Fibroblast of peridontal ligament (primary cell): ENCODE results near the gene ASPHD1.
A peak's percentile ranks its signal among the peaks of the same experiment; 100 is the strongest.
"Not testable (repeated sequence)": the region's sequence is repeated elsewhere in the genome, so short reads cannot be mapped to it uniquely, and the experiment has no call there.

Experiments used
- DNase-seq: peaks from one replicate; pipeline ENCODE4 v3.0.0-alpha.2; 2010; ENCODE audit errors: extremely low read depth

ASPHD1 gene

DNA sequence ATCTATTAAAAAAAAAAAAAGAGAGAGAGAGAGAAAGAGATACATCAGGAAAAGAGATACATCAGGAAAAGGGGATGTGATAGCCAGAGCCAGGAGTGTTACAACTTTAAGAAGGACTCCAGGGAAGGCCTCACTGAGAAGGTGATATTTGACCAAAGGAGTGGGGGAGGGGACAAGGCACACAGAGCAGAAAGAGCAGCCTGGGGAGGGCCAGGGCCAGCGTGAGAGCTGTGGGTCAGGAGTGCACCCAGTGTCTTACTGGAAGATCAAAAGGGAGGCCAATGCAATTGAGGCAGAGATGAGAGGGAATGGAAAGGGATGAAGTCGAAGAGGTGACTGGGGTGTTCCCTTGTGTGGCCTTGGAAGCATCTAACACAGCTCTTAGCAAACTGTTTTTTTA, 7.7 kb downstream of the ASPHD1 start:
- DNase-seq, result no peak

DNA sequence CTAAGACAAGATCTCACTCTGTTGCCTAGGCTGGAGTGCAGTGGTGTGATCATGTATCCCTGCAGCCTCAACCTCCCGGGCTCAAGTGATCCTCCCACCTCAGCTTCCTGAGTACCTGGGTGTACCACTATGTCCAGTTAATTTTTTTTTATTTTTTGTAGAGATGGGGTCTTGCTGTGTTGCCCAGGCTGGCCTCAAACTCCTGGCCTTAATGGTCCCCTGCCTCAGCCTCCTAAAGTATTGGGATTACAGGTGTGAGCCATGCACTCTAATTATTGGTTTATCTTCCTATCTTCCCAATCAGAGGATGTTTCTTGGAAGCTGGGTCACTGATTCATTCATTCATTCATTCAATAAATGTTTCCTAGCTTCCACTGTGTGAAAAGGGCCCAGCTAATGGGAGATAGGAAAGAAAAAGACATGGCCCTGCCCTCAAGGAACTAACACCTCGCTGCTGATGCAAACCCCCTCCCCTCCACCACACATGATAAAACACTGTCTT, 8.5 kb downstream of the ASPHD1 start:
- no peak for DNase-seq

DNA sequence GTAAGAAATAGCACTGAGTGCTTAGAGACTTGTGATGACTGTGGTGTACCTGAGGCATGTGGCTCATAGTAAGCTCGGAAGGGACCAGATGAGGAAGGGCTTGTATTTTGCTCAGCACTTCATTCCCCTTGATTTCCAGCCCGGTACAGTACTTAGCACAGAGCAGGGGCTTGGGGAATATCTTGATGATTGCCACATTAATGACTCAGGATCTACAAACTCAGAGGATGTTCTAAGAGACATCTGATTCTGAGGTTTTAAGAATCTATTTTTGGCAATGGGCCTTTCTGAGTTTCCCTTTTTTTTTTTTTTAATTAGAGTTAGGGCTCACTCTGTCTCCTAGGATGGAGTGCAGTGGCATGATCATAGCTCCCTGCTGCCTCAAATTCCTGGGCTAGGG, 9.1 kb downstream of the ASPHD1 start:
- peak; percentile 77 for DNase-seq

DNA sequence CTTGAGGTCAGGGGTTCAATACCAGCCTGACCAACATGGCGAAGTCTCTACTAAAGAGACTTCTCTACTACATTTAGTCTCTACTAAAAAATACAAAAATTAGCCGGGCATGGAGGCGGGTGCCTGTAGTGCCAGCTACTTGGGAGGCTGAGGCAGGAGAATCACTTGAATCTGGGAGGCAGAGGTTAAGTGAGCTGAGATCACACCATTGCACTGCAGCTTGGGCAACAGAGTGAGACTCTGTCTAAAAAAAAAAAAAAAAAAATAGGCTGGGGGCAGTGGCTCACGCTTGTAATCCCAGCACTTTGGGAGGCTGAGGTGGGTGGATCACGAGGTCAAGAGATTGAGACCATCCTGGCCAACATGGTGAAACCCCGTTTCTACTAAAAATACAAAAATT, 9.6 kb downstream of the ASPHD1 start:
- DNase-seq, result not testable (repeated sequence)

DNA sequence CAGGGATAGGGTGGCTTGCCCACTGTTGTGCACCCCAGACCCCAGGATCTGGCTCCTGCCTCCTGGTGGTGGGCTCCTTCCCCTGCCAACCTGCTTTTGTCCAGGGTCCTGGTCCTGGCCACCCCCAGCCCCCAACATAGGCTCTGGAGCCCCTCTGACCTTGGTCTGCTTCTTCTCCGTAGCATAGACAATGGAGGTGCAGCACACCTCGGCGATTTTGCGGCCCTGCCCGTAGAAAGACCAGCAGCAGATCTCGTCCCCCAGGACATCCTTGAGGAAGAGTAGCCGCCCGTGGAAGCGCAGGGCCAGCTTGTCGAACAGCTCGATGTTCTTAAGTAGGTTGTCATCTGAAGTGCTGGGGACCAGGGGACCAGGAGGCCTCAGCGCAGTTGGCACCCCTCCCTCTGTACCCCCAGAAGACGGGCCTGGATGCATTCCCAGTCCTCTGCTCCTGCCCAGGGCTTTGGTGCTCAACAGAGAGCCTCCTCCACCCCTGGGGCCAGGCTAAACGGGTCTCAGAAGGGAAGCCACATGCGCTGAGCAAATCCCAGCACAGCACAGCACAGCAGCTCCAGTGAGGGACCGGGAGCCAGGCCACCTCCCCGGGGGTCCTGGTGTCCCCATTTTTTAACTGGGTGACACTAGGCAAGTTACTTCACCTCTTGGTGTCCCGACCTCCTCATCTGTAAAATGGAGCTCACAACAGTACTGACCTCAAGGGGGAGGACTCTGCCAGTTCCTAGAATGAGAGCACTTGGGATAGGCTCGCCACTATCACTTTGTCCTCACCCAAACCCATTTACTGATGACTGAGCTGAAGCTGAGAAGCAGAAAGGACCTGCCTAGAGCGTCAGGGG, 10.8 kb downstream of the ASPHD1 start:
- no peak for DNase-seq

DNA sequence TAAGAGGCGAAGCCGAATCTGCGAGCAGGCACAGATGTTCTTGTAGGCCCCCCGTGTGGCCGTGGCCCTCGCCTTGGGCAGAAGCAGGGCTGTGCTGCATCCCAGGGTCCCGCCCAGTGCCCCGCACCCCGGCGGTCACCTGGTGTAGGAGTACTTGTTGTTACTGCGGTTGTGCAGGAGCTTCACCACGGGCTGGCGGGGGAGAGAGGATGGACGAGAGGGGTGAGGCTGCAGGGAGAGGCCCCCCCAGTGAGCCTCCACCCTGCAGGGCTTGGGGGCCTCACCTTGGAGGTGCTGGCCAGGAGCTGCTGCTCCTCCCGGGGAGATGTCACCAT, 11.4 kb downstream of the ASPHD1 start:
- DNase-seq, result no peak

DNA sequence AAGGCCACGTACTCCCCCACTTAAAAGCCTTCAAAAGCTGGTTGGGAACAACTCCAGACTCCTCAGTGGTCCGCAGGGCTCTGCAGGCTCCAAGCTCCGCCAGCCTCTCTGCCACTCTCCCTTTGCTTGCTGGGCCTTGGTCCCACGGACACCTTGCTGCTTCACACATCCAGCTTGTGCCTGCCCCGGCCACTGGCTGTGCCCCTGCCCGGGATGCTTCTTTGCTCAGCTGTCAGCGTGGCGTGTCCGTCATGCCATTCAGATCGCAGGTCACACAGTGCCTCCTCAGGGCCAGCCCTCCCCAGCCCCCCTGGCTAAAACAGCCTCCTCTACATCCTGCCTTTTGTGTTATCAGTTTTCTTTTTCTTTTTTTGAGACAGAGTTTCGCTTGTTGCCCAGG, 11.8 kb downstream of the ASPHD1 start:
- DNase-seq, result no peak

DNA sequence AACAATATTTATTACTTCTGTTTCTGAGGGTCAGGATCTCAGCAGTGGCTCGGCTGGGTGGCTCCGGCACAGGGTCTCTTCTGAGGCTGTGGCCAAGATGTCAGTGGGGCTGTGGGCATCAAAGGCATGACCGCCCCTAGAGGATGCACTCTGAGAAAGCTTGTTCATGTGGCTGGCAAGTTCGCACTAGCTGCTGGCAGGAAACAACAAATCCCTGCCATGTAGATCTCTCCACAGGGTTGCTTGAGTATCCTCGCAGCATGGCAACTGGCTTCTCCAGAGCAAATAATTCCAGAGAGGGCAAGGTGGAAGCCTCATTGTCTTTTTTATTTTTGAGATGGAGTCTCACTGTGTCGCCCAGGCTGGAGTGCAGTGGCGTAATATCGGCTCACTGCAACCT, 13.2 kb downstream of the ASPHD1 start:
- DNase-seq, result no peak

DNA sequence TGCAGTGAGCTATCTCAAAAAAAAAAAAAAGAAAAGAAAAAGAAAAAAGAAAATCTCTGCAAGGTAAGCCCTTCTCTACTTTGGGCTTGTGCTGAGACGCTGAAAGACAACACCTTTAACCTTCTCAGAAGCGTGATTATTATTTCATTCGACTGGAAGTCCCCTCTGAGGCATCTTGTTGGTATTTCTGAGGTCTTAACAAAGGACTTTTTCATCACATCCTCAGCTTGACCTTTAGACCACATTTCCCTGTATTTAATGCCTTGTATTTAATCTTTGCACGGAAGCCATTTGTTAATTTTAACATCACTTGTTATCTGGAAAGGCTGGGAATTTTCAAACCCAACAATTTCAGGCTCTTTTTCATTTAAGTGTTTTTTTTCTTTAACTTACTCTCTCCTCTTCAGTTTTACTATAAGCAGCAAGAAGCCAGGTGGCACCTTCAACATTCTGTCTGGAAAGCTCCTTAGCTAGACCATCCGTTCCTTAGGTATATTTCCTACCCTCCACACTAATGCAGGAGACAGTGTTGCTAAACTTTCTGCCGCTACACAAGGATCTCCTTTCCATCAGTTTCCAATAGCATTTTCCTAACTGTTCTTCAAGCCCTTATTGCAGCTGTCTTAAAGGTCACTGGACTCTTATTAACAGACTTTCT, 15.4 kb downstream of the ASPHD1 start:
- no peak for DNase-seq

DNA sequence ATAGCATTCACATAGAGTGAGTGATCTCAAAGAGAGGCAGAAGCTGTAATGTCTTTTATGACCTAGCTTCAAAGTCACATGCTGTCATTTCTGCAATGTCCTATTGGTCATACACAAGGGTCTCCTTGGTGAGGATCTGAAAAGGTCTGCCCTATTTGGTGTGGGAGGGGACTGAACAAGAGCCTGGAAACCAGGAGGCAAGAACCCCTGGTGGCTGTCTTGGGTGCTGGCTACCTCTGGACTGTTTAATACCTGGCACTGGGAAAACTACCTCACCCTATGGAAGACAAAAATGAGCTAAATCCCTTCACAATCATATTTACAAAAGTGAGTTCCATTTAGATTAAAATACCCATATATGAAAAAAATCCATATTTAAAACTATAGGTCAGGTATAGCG, 16.7 kb downstream of the ASPHD1 start:
- DNase-seq, result no peak

DNA sequence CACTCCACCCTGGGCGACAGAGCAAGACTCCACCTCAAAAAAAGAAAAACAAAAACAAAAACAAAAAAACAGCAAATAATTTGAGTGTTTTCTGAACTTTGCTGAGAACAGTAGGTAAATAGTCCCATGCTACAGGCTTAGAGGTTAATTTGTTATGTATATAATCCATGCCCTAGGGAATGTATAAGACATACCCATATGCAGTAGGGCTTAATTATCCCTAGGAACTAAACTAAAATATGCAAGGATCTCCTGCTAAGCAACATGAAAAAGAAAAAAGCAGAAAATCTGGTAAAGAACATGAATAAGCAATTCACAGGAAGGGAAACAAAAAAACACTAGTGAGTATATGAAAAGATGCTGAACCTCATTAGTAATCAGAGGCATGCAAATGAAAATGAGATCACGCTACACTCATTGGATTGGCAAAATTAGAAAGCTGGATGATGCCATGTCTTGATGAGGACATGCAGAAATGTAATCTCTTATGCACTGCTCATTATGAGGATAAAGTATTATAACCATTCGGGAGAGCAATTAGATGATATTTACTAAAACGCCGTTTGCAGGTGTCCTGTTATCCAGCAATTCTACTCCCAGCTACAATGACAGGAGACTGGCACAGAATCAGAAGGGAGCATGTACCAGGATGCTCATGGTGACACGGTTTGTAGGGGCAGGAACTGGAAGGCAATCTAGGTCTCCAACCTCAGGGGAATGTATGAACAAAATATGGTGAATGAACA, 20.2 kb downstream of the ASPHD1 start:
- no peak for DNase-seq

DNA sequence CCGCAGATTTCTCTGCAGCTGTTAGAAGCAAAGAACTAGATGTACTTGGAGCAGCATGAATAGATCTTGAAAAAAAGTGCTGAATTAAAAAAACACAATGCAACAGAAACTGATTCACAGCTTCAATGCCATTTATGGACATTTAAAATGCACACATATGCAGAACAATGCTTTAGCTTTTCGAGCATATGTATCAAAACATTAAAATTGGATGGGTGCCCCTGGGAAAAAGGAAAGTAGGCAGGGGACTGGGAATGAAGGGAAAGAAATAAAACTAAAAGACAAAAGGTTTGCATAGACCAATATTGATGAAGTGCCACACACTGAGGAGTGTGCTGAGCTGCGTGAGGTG, 20.7 kb downstream of the ASPHD1 start:
- no peak for DNase-seq

DNA sequence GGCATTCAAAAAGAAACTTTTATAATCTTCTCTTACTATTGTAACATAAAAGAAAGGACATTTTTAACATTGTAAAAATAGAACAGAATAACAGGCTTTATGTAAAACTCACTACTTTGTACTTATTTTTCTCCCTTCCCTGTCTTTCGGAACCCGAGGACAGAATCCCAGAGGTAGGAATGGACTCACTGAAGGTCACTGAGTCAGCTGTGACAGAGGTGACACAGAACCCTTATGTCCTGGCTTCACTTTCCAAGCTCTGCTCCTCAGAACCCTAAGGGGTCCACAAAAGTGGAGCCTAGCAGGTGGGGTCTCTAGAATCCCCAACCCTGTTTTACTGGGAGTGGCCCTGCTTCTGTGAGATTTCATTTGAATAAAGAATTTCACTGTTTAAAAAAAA, 22.0 kb downstream of the ASPHD1 start:
- no peak for DNase-seq

DNA sequence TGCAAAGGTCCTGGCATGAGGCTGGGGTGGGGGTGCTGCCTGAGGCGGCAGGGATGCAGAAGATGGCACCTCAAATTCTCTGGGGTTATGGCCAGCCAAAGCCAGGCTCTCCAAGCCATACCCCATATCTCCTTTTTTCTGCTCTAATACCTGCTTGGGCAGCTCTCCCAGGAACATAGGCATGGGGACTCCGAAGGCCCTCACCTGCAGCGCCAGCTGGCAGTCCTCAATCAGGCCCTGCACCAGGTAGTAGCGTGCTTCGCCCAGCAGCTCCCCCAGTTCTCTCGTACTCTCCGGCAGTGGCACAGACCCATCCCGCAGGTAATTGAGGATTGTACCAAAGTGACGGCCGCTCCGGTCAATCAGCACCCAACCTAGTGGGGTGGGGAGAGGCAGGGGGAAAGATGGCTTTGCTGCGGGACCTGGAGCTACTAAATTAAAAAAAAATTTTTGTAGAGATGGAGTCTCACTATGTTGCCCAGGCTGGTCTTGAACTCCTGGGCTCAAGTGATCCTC, 22.8 kb downstream of the ASPHD1 start:
- DNase-seq, result no peak

DNA sequence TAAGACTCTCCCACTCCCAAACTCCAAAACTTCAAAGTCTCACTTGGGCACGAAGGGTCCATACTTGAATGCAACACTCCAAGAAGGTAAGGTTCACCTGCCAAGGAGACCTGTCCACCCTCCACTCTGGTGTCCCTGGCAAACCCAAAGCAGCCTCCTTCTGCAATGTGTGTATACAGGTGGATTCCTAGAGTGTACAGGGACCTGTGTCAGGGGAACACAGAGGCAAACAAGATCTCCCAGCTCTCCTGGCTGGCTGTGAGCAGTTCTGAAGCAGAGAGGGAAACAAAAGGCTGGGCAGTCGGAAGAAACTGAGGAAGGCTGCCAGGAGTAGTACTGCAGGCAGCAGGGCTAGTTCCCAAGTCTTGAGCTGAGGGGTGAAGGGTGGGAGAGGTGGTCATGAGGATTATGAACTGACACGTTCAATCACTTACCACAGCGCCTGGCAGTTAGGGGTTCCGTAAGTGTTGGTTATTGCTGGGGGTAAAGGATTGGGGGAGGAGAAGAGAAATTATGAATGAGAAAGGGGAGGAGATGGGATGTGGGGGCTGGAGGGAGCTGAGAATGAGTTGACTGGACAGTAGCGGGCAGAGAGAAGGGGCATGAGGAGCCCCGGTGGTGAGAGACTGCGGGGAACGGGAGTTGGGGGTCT, 24.9 kb downstream of the ASPHD1 start:
- peak; percentile 8 for DNase-seq

DNA sequence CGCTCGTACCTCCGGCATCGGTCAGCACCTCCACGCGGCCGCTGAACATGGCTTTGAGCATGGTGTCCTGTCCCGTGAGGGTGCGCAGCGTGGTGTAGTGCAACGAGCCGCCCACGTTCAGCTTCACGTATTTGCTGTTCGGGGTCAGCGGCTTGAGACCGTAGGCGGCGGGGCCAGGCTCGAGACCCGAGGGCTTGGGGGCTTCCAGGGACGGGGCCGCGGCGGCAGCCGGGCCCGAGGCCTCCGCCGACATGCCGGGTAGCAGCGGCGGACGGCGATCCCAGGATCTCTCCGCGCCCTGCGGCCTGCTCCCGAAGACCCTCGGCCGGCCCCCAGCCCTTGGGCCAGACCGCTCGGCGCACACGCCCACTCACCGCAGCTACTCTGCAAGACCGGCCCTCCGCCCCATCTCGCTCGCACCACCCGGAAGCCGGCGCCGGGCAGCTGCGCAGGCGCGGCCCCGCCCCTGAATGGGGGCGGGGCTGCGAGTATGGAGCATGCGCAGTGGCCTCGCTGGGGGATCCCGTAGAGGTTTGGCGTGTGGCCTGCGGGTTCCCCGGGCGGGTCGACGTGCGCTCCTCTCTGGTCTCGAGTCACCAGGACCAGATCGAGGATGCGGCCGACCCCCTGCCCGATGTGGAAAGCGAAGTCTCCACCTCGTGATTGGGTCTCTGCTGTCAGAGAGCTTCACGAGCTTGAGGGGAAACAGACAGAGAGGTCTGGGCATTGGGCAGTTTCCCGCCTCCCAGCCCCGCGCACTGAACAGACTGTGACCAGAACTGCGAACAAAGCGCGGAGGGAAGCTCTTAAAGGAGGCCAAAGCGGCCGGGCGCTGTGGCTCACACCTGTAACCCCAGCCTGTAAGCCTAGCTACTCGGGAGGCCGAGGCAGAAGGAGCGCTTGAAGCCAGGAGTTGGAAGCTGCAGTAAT, 25.8 kb downstream of the ASPHD1 start, which contains the start of gene KCTD13:
TSS of gene KCTD13 (minus strand) at position 446 of the 930 bp plus-strand sequence. CDS start at position 253, 193 bp downstream.
- peak; percentile 72 for DNase-seq

DNA sequence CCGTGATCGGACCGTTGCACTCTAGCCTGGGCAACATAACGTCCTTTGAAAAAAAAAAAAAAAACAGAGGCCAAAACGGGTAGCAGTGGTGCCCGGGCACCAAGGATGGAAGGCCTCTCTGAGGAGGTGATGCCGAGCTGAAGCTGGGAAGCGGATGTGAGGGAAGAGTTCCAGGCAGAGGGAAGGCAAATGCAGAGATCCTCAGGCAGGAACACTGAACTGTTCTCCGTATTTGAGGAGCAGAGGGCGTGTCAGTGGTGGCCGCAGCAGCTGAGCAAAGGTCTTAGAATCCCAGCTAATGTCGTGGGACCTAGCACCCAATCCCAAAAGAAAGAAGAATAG, 26.4 kb downstream of the ASPHD1 start:
- DNase-seq, result no peak

DNA sequence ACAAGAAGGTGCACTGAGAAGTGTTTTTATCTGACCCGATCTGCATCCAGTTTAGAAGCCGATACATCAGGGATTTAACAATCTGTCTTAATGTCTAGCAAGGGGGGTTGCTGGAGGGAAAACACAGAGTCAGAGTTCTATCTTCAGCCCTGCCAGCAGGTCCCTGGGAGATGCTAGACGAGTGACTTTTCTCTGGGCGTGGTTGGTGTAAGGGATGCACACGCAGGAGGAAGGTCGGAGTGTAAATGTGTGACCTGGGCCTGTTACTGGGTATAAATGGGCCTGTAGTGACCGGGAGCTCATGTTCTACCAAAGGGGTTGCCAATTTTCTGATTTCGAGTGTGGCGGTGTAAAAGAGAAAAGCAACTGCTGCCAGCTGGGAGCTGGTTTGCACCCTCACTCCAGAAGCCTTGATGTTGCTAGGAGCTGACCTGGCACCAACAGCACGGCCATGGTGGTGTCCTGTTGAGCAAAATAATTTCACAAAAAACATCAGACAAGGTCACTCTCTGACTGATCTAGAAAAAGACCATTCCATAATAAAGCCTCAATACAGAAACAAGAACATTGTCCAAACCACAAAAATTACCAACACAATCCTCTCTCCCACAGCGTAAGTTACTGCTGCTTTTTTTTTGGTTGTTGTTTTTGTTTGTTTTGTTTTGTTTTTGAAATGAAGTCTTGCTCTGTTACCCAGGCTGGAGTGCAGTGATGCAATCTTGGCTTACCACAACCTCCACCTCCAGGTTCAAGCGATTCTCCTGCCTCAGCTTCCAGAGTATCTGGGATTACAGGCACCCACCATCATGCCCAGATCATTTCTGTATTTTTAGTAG, 27.0 kb downstream of the ASPHD1 start:
- peak; percentile 57 for DNase-seq

DNA sequence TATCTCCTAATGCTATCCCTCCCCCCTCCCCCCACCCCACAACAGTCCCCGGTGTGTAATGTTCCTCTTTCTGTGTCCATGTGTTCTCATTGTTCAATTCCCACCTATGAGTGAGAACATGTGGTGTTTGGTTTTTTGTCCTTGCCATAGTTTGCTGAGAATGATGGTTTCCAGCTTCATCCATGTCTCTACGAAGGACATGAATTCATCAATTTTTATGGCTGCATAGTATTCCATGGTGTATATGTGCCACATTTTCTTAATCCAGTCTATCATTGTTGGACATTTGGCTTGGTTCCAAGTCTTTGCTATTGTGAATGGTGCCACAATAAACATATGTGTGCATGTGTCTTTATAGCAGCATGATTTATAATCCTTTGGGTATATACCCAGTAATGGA, 31.5 kb downstream of the ASPHD1 start:
- DNase-seq, result not testable (repeated sequence)

DNA sequence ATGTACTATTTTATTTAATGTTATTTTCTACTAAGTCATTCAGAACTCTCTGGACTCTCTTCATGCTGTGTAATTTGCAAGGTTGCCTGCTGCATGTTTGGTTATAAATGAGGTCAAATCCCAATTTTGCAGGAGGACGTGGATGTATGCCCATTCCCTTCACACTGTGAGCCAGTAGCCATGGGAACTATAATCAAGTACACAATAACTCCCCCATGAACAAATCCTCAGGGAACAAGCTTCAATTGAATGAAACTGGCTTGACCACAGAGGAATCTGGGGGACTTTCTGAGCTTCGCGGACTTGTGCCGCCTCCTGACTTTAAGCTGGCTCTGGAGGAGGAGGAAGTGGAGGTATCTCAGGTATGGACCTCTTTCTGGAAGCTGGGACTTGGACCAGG, 40.4 kb downstream of the ASPHD1 start:
- peak; percentile 88 for DNase-seq
